ENCODE measurements around the gene SPOCK1.

The SPOCK1 gene

DNA sequence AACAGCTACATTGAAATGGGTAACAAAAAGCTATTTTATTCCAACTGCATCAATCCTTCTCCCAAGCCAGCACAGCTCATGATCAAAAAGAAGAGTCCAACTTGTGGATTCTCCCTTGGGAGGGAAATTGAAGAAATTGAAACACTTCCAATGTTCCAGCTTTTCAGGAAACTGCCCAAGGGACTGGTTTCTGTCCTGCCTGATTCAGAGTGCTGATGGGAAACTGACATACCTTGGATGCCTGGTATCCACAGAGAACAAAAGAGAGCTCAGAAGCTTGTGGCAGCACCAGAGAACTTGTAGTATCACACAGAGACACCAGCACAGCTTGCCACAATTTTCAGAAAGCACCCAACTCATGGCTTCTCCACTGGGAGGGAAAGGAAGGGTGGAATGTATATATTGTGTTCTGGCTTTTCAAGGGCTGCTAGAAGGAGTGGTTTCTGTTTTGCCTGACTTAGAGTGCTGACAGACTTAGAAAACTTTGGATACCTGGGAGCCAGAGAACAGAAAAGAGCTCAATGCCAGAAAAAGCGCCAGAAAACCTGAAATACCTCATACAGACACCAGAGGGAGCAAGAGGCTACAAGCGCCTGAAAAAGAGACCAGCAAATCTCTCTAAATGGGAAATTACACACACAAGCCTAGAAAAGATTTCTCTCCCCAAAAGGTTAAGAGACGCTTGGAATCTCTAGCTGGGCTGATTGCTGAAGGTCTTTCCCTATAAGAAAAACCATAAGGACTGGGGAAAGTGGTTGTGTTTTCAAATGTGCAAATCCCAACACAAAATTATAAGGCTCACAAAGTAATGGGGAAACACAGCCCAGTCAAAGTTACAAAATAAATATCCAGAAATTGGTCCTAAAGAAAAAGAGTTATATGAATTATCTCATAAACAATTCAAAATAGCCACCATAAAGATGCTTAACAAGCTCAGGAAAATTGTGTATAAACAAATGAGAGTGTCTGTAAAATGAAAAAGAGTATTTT, 178.8 kb downstream of the SPOCK1 start:
- DNase-seq, result peak; percentile 56

DNA sequence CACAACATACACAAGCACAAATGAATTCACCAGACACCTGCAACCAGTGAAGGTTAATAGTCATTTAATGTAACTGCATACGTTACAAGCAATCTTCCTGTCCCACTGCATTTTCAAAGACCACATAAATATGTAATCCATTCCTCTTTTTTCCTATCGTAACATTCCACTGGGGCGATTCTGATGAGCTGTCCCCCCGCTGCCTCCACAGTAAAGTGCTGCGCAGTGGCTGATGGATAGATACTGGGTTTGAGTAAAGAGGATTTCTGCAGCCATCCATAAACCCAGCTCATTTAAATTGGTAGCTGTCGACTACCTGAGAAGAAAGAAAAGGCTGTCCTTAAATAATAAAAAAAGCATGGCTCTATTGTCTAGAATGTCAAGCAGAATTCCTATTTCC, 181.1 kb downstream of the SPOCK1 start:
- no peak for DNase-seq

GRCh38 chr5:137316346-137316736, 182.8 kb downstream of the SPOCK1 start:
- DNase-seq, result peak; percentile 16

DNA sequence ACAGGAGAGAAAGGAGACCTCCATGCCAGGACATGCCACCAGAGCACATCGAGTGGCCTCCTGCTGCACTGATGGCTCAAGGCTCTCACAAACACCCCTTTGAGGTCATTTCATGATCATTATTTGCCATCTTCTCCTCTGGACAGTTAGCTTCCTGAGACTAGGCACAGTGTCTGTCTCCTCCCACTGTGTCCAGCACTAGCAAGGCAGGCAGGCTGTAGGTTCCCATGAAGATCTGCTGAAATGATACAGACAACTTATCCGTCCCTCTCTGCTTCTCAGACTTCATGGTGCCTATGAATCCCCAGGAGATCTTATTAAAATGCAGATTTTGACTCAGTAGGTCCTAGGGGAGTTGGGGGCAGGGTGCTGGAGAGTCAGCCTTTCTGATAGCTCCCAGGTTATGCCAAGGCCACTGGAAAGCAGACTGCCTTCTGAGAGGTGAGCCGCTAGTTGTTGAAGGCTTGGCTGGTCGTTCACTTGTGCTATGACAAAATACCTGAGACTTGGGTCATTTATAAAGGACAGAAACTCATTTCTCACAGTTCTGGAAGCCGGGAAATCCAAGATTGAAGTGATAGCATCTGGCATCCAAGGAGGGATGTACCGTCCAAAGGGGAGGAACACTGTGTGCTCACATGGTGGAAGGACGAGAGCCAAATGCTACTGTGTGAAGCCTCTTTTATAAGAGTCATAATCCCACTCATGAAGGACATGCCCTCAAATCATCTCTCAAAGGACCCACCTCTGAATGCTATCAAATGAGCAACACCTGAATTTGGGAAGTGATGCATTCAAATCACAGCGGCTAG, 183.4 kb downstream of the SPOCK1 start:
- no peak for DNase-seq

- DNase-seq, result no peak
These were observed 184.0 kb downstream of the SPOCK1 start for GRCh38 chr5:137315109-137315508.

DNA sequence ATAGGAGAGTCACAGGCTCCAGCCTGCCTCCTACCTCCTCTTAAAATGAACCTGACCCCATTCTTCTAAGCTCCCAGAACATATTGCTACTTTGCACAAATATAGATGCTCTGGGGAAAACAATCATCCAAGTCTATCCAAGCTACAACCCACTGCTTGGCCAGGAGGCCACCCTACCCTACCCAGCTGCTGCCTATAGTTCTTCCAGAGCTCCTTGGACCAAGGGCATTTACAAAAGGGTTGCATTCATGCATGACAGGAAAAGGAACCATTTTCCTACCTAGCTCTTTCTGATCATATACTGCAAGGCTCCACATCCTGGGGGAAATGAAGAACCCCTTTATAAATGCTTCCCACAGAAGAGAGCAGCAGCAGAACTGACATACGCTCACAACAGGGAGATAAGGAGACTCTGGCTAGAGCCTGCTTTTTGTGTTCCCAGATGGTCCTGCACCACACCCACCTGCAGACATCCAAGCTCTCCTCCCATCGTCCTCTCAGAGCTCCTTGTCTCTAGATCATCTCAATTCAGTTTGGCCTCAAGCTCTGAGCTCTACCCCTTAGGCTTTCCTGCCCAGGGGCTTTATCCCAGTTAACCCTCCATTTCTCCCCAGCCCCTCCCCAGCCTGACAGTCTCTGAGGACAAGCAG, 185.5 kb downstream of the SPOCK1 start:
- no peak for DNase-seq

DNA sequence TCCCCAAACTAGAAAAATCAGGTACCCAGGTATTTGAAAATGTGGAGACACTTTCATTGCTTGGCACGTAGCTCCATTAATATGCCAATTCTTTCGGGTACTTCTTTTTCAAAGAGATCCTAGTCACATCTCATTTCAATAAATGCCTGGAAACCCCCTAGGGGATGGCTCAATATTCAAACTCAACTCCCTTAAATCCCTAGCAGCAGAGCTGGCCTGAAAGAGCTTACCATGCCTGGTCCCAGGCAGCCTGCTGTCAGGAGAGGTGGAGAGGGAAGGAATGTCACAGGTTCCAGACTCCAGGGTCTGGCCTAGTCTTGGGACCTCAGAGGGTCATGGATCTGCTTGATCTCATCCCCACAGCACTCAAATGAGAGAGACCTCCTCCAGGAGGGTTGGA, 187.1 kb downstream of the SPOCK1 start:
- no peak for DNase-seq

- peak; percentile 95 for DNase-seq
These were observed 188.9 kb downstream of the SPOCK1 start for GRCh38 chr5:137310051-137310730.

GRCh38 chr5:137309290-137309689, 189.8 kb downstream of the SPOCK1 start:
- DNase-seq, result no peak

GRCh38 chr5:137308311-137308710, 190.8 kb downstream of the SPOCK1 start:
- DNase-seq, result no peak

DNA sequence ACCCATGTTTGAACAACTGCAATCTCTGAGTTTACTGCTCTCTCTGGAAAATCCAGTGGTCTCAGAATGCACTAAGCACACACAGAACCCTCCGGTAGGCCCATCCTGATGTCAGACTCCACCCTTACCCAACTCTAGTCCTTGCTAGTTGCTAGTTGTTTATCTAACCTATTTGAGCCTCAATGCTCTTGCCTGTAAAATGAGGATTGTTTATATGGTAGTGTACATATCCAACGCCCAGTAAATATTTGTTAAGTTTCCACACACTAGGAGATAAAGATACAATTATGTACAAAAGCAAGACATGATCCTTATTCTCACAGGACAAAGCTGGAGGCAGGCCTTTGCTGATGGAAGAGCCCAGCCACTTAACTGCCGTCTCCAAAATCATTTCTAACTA, 192.2 kb downstream of the SPOCK1 start:
- DNase-seq, result no peak

- DNase-seq, result no peak
These were observed 193.0 kb downstream of the SPOCK1 start for GRCh38 chr5:137305971-137306602.

GRCh38 chr5:137304226-137304874, 194.8 kb downstream of the SPOCK1 start:
- DNase-seq, result no peak

- DNase-seq, result no peak
These were observed 195.6 kb downstream of the SPOCK1 start for GRCh38 chr5:137303509-137303908.

- DNase-seq, result peak; percentile 74
These were observed 198.5 kb downstream of the SPOCK1 start for GRCh38 chr5:137300411-137301240.

GRCh38 chr5:137296213-137296781, 202.8 kb downstream of the SPOCK1 start:
- no peak for DNase-seq

DNA sequence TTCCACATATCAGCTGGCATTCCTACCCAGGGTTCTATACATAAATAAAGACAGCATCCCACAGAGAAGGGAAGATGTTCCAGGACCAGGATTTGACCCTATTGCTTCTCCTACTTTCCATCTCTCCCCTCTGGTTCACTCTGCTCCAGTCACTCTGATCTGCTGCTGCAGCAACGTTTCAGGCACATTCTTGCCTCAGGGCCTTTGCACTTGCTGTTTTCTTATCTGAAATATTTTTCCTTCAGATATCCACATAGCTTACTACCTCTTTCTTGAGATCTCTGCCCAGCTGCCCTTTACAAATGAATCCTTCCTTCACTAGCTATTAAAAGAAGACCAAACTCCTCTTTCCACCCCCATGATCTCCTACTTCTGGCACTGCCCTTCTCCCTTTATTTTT, 204.5 kb downstream of the SPOCK1 start:
- DNase-seq, result no peak

- no peak for DNase-seq
These were observed 206.6 kb downstream of the SPOCK1 start for GRCh38 chr5:137292461-137293027.

DNA sequence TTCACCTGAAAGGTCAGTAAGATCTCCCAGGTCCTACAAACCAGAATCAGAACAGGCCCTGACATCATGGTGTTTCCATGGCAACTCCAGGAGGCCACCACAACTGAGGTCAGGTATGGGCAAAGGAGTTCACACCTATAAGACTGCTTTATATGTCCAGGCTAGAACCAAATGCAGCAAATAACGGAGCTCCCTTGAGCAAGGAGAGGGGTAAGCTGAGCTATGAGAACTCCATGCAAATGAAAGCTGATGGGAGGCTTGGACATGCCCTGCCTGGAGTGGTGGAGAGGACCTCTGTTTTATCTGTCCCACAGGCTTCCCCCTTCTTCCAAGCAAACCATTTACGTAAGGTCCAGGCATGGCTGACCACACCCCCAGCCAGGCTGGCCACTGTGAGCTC, 207.7 kb downstream of the SPOCK1 start:
- DNase-seq, result no peak

GRCh38 chr5:137291031-137291430, 208.1 kb downstream of the SPOCK1 start:
- DNase-seq, result no peak

Data from fibroblast of skin of abdomen (primary cell).